Uterus (tissue), 4 donors: ENCODE measurements around the gene PEPD. TPM values are rescaled to one million over a fixed set of nuclear protein-coding genes. Genes with fewer than 3 reads are reported as not detected.

Experiments used
- DNase-seq, 2 donors: peaks; one replicate each; pipeline ENCODE4 v3.0.0-alpha.2; 2019 to 2020
- H3K27ac ChIP-seq, 2 donors: fragments of 200-600 bp; sonication (generic); 1 replicate in 1 of 2; 2 replicates in 1 of 2; pipeline ENCODE4 v1.5.1; 2016 to 2018
- H3K27me3 ChIP-seq, 2 donors: fragments of 200-600 bp; sonication (generic); one replicate each; pipeline ENCODE4 v1.5.1; 2018 to 2019; ENCODE audit warnings: control low read depth in 1 of 2
- H3K36me3 ChIP-seq, 2 donors: fragments of 200-600 bp; sonication (generic); one replicate each; pipeline ENCODE4 v1.5.1; 2019; ENCODE audit warnings: control low read depth in 1 of 2
- H3K4me1 ChIP-seq, 2 donors: fragments of 200-600 bp; sonication (generic); one replicate each; pipeline ENCODE4 v1.5.1; 2018 to 2019; ENCODE audit warnings: control low read depth in 1 of 2
- H3K4me3 ChIP-seq, 2 donors: fragments of 200-600 bp; sonication (generic); 1 replicate in 1 of 2; 2 replicates in 1 of 2; pipeline ENCODE4 v1.5.1; 2018 to 2019; ENCODE audit warnings: mild to moderate bottlenecking in 1 of 2
- H3K9me3 ChIP-seq, 2 donors: fragments of 200-600 bp; sonication (generic); one replicate each; pipeline ENCODE4 v1.5.1; 2019; ENCODE audit warnings: control low read depth in 1 of 2
- POLR2A ChIP-seq, 2 donors: fragments of 450-650 bp; IDR thresholded peaks; one replicate each; pipeline ENCODE4 v1.6.1; 2016; ENCODE audit warnings: antibody characterized with exemption in 2 of 2, mild to moderate bottlenecking in 1 of 2, moderate library complexity in 1 of 2
- intact Hi-C: fragments of 100-400 bp; cut with DNase I; formaldehyde crosslinking; loops from one replicate; pipeline ENCODE4 v1.15.1; 2023; ENCODE audit warnings: low total_unique reads
- total RNA-seq, 4 donors: library from RNA; depleted of rRNA in 3 of 4; stranded (reverse); fragments of >200 nt in 3 of 4; gene quantifications; one replicate each; pipeline versions ENCODE4 v1.1.0 to v1.2.4, GENCODE V29; 2014 to 2023
- TF ChIP-seq, protein P1 (sequence below), 4 experiments: fragments of 200-600 bp in 2 of 4; fragments of 450-650 bp in 2 of 4; sonication (generic) in 2 of 4; IDR thresholded peaks; one replicate each; pipeline ENCODE4 v1.5.1; 2016 to 2019; ENCODE audit warnings: antibody characterized with exemption in 4 of 4, mild to moderate bottlenecking in 2 of 4, moderate library complexity in 1 of 4
- donor health status: DM: yes; HTN: yes; CAD: no.

Gene PEPD
- total RNA-seq, 4 donors from 2014 or later: 26.1 to 47.0 (median 37.9) TPM

DNA sequence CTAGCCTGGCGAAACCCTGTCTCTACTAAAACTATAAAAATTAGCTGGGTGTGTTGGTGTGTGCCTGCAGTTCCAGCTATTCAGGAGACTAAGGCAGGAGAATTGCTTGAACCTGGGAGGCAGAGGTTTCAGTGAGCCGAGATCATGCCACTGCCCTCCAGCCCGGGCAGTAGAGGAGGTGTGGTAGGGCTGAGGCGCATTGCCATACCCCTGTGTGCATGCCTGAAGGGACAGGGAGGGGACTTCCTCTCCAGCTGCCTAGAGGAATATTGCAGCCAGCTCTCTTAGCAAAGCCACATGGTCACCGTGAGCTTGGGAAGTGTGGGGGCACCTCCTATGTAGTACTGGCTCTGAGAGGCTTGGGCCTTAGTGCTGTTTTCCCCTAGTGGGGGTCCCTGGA is 29.2 kb upstream of the PEPD start:
- H3K27ac ChIP-seq: no peak overlapping the region
- no peak overlapping the region for H3K4me3 ChIP-seq
- H3K4me1 ChIP-seq: no peaks in the 10 kb centered on the region
- TF ChIP-seq, protein P1, sequence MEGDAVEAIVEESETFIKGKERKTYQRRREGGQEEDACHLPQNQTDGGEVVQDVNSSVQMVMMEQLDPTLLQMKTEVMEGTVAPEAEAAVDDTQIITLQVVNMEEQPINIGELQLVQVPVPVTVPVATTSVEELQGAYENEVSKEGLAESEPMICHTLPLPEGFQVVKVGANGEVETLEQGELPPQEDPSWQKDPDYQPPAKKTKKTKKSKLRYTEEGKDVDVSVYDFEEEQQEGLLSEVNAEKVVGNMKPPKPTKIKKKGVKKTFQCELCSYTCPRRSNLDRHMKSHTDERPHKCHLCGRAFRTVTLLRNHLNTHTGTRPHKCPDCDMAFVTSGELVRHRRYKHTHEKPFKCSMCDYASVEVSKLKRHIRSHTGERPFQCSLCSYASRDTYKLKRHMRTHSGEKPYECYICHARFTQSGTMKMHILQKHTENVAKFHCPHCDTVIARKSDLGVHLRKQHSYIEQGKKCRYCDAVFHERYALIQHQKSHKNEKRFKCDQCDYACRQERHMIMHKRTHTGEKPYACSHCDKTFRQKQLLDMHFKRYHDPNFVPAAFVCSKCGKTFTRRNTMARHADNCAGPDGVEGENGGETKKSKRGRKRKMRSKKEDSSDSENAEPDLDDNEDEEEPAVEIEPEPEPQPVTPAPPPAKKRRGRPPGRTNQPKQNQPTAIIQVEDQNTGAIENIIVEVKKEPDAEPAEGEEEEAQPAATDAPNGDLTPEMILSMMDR (IDR thresholded peaks at IDR 0.05): no peak
- TF ChIP-seq POLR2A (IDR thresholded peaks at IDR 0.05): no peak
- no peaks in the 10 kb centered on the region for H3K36me3 ChIP-seq
- intact Hi-C loops: no loop called here
- no peaks in the 10 kb centered on the region for H3K27me3 ChIP-seq
- no peak for DNase-seq
- H3K9me3 ChIP-seq: no peaks in the 10 kb centered on the region

DNA sequence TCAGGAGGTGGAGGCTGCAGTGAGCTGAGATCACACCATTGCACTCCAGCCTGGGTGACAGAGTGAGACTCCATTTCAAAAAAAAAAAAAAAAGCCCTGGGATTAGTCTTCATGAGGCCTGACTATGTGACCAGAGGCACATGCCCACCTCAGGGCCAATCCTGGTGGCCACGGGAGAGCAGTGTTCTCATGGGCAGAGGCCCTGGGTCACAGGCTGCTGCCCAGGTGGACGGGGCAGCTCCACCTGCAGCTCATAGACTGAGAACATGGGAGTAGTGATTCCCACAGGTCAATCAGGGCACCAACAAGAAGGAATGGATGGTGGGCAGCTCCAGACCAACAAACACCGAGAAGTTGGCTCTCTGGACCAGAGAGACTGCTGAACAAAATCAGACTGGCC is 26.1 kb upstream of the PEPD start:
- H3K27me3 ChIP-seq: no peaks in the 10 kb centered on the region
- no peak for DNase-seq
- no peaks in the 10 kb centered on the region for H3K36me3 ChIP-seq
- H3K4me3 ChIP-seq: no peak overlapping the region
- no peaks in the 10 kb centered on the region for H3K4me1 ChIP-seq
- TF ChIP-seq POLR2A (IDR thresholded peaks at IDR 0.05): no peak
- TF ChIP-seq, protein P1 (IDR thresholded peaks at IDR 0.05): no peak
- intact Hi-C loops: no loop called here
- no peak overlapping the region for H3K27ac ChIP-seq
- no peaks in the 10 kb centered on the region for H3K9me3 ChIP-seq

DNA sequence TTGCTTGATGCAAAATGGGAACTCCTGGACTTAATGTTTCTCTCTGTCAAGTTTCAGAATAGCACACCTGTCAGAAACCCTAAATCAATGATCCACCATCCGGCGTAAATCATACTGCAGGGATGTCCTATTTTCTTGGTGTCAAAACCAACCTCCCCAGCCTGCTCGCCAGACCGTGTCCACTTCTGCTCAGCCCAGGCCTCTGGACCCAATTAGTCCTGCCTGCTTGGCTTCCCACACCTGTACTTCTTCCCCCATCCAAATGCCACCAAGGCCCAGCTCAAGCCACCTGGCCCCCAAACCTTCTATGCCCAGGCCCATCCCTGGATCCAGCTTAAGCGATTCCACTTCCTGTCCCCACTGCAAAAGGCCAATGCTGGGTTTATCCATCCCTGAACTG is 25.1 kb upstream of the PEPD start:
- Histone ChIP-seq H3K27me3 (no peaks in the 10 kb centered on the region), H3K36me3 (no peaks in the 10 kb centered on the region), H3K4me1 (no peaks in the 10 kb centered on the region), H3K9me3 (no peaks in the 10 kb centered on the region), H3K27ac (no peak overlapping the region), H3K4me3 (no peak overlapping the region)
- TF ChIP-seq, protein P1 (IDR thresholded peaks at IDR 0.05): no peak
- no peak for TF ChIP-seq POLR2A (IDR thresholded peaks at IDR 0.05)
- intact Hi-C loops: no loop called here
- DNase-seq: no peak

DNA sequence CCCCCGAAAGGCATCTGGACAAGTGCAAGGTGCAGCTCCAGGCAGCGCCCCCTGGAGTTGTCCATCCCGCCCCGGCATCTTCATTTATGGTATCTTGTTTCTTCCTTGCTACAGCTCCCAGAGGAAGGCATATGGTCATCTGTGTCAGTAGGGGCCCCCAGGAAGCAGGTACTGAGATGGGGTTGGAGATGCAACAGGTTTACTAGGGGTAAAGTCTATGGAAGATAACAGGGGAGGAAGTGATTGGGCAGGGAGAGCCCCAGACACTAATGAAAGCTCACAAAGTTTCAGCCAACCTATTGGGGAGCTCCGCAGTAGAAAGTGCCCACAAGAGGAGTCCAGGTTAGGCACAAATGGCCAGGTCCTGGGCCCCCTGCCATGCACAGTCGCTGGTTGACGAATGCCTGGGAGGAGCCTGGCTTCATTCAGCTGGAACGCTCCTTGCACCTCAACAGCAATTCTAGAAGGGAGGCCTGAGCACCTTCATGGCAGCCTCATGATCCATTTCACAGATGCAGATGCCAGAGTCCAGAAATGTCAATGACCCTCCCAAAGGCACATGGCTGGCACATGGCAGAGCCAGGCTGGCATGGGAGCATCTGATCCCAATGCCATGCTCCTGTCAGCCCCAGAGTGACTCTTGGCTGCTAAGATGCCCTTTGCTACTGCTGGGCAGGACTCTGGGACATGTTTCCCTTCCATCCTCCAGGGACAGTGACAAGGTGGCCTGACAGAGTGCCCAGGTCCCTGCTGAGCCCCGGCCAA is 23.8 kb upstream of the PEPD start:
- no peaks in the 10 kb centered on the region for H3K9me3 ChIP-seq
- intact Hi-C loops: no loop called here
- no peak overlapping the region for H3K4me3 ChIP-seq
- H3K4me1 ChIP-seq: no peaks in the 10 kb centered on the region
- no peak for DNase-seq
- H3K36me3 ChIP-seq: no peaks in the 10 kb centered on the region
- no peaks in the 10 kb centered on the region for H3K27me3 ChIP-seq
- H3K27ac ChIP-seq: no peak overlapping the region
- TF ChIP-seq, protein P1 (IDR thresholded peaks at IDR 0.05): no peak
- no peak for TF ChIP-seq POLR2A (IDR thresholded peaks at IDR 0.05)

DNA sequence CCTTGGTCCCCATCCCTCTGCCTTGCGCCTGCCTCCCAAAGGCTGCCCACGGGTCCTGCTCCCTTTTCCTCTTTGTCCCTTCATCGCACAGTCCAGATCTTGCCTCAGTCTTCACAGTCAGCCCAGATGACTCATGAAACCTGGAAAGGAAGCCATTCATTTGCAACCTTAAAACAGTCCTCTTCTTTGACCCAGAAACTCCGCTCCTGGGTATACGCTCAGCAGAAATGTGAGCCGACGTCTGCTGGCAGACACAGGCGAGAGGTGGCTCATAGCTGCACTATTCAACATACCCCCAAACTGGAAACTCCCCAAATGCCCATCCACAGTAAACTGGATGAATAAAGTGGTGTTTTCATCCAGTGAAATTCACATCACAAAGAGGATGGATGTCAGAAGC is 13.6 kb upstream of the PEPD start:
- H3K9me3 ChIP-seq: no peaks in the 10 kb centered on the region
- H3K27ac ChIP-seq: no peak overlapping the region
- no peaks in the 10 kb centered on the region for H3K4me1 ChIP-seq
- H3K4me3 ChIP-seq: no peak overlapping the region
- TF ChIP-seq, protein P1 (IDR thresholded peaks at IDR 0.05): no peak
- TF ChIP-seq POLR2A (IDR thresholded peaks at IDR 0.05): no peak
- no peak for DNase-seq
- intact Hi-C loops: no loop called here
- no peaks in the 10 kb centered on the region for H3K36me3 ChIP-seq
- no peaks in the 10 kb centered on the region for H3K27me3 ChIP-seq
